HL-60 (cell line): ENCODE results near the gene EXOSC9.

Experiments used
- DNase-seq, 2 experiments: peaks; one replicate each; pipeline ENCODE4 v3.0.0-alpha.2; 2010 to 2020; ENCODE audit warnings: low read depth in 1 of 2, low spot score in 1 of 2
- H3K27ac ChIP-seq: fragments of 250-450 bp; sonication (Bioruptor Pico); replicated peaks from 2 replicates; pipeline ENCODE4 v1.5.1; 2020; ENCODE audit warnings: mild to moderate bottlenecking, moderate library complexity
- H3K27me3 ChIP-seq: fragments of 250-450 bp; sonication (Bioruptor Pico); 2 replicates; pipeline ENCODE4 v1.5.1; 2021; ENCODE audit warnings: mild to moderate bottlenecking, moderate library complexity; ENCODE audit not compliant: insufficient read depth, poor library complexity, severe bottlenecking
- H3K4me3 ChIP-seq: replicated peaks from 2 replicates; pipeline ENCODE4 v1.5.1; 2011; ENCODE audit warnings: mild to moderate bottlenecking, control low read depth, low read length; ENCODE audit not compliant: insufficient read depth
- CTCF ChIP-seq: IDR thresholded peaks from one replicate; pipeline ENCODE4 v1.5.1; 2011; ENCODE audit warnings: low read length, control low read depth, inconsistent platforms; ENCODE audit not compliant: insufficient read depth
- GABPA ChIP-seq: IDR thresholded peaks from 2 replicates; pipeline ENCODE4 v1.6.1; 2012; ENCODE audit warnings: low read depth
- POLR2AphosphoS5 ChIP-seq: IDR thresholded peaks from 2 replicates; pipeline ENCODE4 v1.6.1; 2012; ENCODE audit warnings: low read depth
- REST ChIP-seq: IDR thresholded peaks from 2 replicates; pipeline ENCODE4 v1.6.1; 2012; ENCODE audit warnings: low read depth; ENCODE audit not compliant: insufficient replicate concordance
- SPI1 ChIP-seq: IDR thresholded peaks from 2 replicates; pipeline ENCODE4 v1.6.1; 2012; ENCODE audit warnings: low read depth, mild to moderate bottlenecking, borderline replicate concordance

Gene EXOSC9

GRCh38 chr4:121788896-121789295, 12.2 kb upstream of the EXOSC9 start:
- H3K27ac ChIP-seq: no peak overlapping the region
- no peak for DNase-seq
- peaks cover 3% of the 10 kb centered on the region for H3K27me3 ChIP-seq
- H3K4me3 ChIP-seq: no peak overlapping the region
- TF ChIP-seq SPI1 (no peak), CTCF (no peak), POLR2AphosphoS5 (no peak), REST (no peak), GABPA (no peak)

- DNase-seq: no peak
- Histone ChIP-seq H3K4me3 (no peak overlapping the region), H3K27ac (no peak overlapping the region), H3K27me3 (peaks cover 3% of the 10 kb centered on the region)
- no peak for TF ChIP-seq POLR2AphosphoS5
- no peak for TF ChIP-seq CTCF
- no peak for TF ChIP-seq SPI1
- TF ChIP-seq REST: no peak
- no peak for TF ChIP-seq GABPA
Measured at GRCh38 chr4:121789455-121789854, 11.7 kb upstream of the EXOSC9 start.

GRCh38 chr4:121789960-121790829, 10.9 kb upstream of the EXOSC9 start:
- Histone ChIP-seq H3K4me3 (no peak overlapping the region), H3K27me3 (peaks cover 3% of the 10 kb centered on the region), H3K27ac (no peak overlapping the region)
- no peak for DNase-seq
- TF ChIP-seq POLR2AphosphoS5: no peak
- no peak for TF ChIP-seq CTCF
- no peak for TF ChIP-seq SPI1
- TF ChIP-seq GABPA: no peak
- no peak for TF ChIP-seq REST
